GM10266 (cell line): ENCODE measurements around the gene SEPTIN7.

Experiments
- DNase-seq: peaks from one replicate; pipeline ENCODE4 v3.0.0; 2012; ENCODE audit errors: extremely low spot score
- TF ChIP-seq, protein P1 (sequence below): IDR thresholded peaks from 2 replicates; pipeline ENCODE4 v1.5.1; 2012; ENCODE audit warnings: mild to moderate bottlenecking, low read depth; ENCODE audit not compliant: control insufficient read depth, insufficient read depth; ENCODE audit errors: missing control alignments

SEPTIN7 gene

DNA sequence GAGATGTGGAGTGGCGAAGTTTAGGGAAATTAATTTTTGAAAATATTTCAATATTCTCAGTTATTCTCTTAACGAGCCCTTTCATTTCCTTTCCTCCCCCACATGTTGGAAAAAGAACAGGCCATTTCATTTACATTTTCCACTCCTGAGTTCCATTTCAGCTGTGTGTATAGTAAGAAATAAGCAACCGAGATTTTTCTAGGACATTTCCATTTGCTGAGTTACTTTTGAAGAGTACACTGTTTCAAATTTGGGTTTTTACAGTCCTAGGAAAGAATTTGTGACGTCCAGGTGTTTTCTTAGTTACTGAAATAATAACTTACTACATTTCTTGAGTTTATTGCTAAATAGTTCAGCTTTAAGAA is 1.2 kb downstream of the SEPTIN7 start:
- no peak for DNase-seq
- TF ChIP-seq, protein P1, sequence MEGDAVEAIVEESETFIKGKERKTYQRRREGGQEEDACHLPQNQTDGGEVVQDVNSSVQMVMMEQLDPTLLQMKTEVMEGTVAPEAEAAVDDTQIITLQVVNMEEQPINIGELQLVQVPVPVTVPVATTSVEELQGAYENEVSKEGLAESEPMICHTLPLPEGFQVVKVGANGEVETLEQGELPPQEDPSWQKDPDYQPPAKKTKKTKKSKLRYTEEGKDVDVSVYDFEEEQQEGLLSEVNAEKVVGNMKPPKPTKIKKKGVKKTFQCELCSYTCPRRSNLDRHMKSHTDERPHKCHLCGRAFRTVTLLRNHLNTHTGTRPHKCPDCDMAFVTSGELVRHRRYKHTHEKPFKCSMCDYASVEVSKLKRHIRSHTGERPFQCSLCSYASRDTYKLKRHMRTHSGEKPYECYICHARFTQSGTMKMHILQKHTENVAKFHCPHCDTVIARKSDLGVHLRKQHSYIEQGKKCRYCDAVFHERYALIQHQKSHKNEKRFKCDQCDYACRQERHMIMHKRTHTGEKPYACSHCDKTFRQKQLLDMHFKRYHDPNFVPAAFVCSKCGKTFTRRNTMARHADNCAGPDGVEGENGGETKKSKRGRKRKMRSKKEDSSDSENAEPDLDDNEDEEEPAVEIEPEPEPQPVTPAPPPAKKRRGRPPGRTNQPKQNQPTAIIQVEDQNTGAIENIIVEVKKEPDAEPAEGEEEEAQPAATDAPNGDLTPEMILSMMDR: no peak

DNA sequence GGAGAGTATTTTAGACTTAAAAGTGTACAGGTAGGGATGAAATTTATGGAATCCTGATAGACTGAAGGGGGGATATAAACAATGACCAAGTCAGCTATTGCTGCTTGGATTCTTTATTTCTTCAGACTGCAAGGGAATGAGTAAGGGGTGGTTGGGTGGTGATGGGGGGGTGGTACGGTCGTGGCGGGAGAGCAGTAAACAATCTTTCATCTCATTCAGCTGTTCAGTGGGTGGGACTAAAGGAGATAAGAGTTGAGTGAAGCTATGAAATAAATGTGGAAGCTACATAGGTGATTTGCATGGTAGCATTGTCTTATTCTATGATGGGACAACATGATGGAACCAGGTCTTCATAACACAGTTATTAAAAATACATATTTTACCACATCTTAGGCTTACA is 1.8 kb downstream of the SEPTIN7 start:
- TF ChIP-seq, protein P1: no peak
- no peak for DNase-seq

DNA sequence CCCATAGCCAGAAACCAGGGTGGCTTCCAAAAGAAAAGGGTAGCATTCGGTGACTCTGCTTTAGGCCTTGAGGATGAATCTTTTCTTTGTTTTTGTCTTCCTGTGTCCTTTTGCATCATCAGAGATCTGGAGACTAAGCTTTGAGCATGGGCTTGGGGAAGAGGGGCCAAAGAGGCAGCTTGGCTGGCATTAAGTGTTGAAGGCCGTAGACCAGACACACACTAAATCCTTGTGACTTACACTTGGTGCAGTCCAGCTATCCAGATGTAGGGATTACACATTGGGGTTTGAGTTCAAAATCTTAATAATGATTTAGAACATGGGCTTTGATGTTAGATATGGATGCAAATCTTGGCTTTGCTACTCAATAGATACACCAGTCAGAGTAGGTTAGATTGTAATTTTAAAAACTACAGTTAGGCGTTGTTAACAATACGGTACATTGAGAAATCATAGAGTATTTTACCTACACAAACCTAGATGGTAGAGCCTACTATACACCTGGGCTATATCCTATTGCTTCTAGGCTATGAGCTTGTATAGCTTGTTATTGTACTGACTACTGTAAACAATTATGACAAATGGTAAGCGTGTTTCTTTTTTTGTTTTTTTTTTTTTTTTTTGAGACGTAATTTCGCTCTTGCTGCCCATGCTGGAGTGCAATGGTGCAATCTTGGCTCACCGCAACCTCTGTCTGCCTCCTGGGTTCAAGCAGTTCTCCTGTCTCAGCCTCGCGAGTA is 3.5 kb downstream of the SEPTIN7 start:
- DNase-seq: no peak
- TF ChIP-seq, protein P1: no peak

DNA sequence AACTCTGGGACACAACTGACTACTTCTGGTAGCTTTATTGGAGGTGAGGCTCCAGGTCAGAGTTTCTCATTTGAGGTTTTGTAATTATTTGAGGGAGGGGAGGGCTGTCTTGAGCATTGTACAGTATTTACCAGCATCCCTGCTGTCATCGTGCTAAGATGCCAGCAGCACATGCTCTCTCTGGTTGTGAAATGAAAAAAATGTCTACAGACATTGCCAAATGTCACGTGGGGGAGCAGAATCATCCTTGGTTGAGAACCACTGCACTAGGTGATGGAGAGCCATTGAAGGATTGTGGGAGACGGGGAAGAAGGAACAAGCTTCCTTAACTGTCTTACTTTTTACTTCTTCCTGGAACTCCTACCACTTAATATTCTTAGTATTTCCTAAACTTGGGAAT is 5.0 kb downstream of the SEPTIN7 start:
- TF ChIP-seq, protein P1: no peak
- no peak for DNase-seq

DNA sequence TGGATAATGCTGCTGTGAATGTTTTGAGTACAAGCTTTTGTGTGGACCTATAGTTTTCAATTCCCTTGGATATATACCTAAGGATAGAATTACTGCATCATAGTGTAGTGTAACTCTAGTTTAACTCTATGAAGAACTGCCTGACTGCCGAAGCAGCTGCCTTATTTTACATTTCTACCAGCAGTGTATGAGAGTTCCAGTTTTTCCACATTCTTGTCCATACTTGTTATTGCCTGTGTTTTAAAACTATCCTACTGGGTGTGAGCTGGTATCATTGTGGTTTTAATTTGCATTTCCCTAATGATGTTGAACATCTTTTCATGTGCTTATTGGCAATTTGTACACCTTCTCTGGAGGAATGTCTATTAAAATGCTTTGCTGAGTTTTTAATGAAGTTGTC is 15.7 kb downstream of the SEPTIN7 start:
- TF ChIP-seq, protein P1: no peak
- no peak for DNase-seq

DNA sequence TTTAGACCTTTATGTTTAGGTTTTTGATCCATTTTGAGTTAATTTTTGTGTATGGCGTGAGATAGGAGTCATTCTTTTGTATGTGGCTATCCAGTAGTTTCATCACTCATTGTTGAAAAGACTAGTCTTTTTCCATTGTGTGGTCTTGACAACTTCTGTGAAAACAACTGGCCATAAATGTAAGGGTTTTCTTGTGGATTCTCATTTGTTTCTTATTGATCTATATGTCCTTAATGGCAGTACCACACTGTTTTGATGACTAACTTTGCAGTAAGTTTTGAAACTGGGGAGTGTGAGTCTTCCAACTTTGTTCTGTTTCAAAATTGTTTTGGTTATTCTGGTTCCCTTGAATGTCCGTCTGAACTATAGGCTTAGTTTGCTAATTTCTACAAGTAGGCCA is 16.3 kb downstream of the SEPTIN7 start:
- no peak for DNase-seq
- TF ChIP-seq, protein P1: no peak

DNA sequence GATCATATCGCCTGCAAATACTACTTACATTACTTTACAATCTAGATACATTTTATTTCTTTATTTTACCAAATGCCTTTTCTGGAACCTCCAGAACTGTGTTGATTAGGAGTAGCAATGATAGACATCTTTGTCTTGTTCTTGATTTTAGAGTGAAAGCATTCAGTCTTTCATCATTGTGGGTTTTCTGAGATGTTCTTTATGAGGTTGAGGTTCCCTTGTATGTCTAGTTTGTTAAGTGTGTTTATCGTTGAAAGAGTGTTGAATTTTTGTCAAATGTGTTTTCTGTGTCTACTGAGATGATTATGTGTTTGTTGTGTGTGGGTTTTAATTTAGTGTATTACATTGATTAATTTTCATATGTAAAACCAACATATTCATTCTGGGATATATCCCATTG is 17.1 kb downstream of the SEPTIN7 start:
- TF ChIP-seq, protein P1: no peak
- no peak for DNase-seq
